PC-3 (cell line): ENCODE measurements around the gene DCAF15.

Experiments
- CTCF ChIP-seq: fragments of 300-600 bp; sonication (generic); conservative IDR thresholded peaks from 2 replicates; pipeline ENCODE4 v1.5.1; 2017; ENCODE audit warnings: antibody characterized with exemption, low read depth, mild to moderate bottlenecking, low read length
- EZH2 ChIP-seq: fragments of 300-600 bp; sonication (generic); IDR thresholded peaks from one replicate; pipeline ENCODE4 v1.6.1; 2017; ENCODE audit warnings: antibody characterized with exemption, mild to moderate bottlenecking, low read length; ENCODE audit not compliant: unreplicated experiment
- EZH2phosphoT487 ChIP-seq: fragments of 300-600 bp; sonication (generic); IDR thresholded peaks from 2 replicates; pipeline ENCODE4 v1.6.1; 2018; ENCODE audit warnings: mild to moderate bottlenecking, antibody characterized with exemption, low read length, borderline replicate concordance

GRCh38 chr19:14002571-14003250, 50.4 kb downstream of the DCAF15 start:
- TF ChIP-seq CTCF: no peak
- TF ChIP-seq EZH2phosphoT487: no peak
- TF ChIP-seq EZH2: no peak
